Astrocyte of the cerebellum (primary cell): ENCODE data around the gene PPP1R9B.

Source experiments
- DNase-seq: peaks from one replicate; pipeline ENCODE4 v3.0.0-alpha.2; 2011; ENCODE audit warnings: low read depth
- H3K4me3 ChIP-seq: 2 replicates; pipeline ENCODE4 v1.5.1; 2011; ENCODE audit warnings: mild to moderate bottlenecking, low read depth, low read length, moderate library complexity
- CTCF ChIP-seq: IDR thresholded peaks from 2 replicates; pipeline ENCODE4 v1.5.1; 2012; ENCODE audit warnings: low read length, low read depth, moderate library complexity, mild to moderate bottlenecking; ENCODE audit errors: missing control alignments
- in situ Hi-C: cut with HindIII; loops from 2 replicates; pipeline ENCODE4 v1.10.0; 2017; ENCODE audit warnings: low sequenced_read_pairs

PPP1R9B gene

GRCh38 chr17:50155115-50155819 lies 4.8 kb upstream of the PPP1R9B start:
- TF ChIP-seq CTCF: no peak
- DNase-seq: no peak
- in situ Hi-C loops: no loop called here
- no peak overlapping the region for H3K4me3 ChIP-seq

- in situ Hi-C loops: no loop called here
- DNase-seq: no peak
- no peak overlapping the region for H3K4me3 ChIP-seq
- no peak for TF ChIP-seq CTCF
Observed at GRCh38 chr17:50154604-50155003, 4.1 kb upstream of the PPP1R9B start.

- no peak for DNase-seq
- H3K4me3 ChIP-seq: no peak overlapping the region
- no peak for TF ChIP-seq CTCF
- in situ Hi-C loops: no loop called here
Observed at GRCh38 chr17:50153650-50154575, 3.4 kb upstream of the PPP1R9B start.

- no peak for TF ChIP-seq CTCF
- peak overlapping the region; percentile 78 for H3K4me3 ChIP-seq
- in situ Hi-C loops: no loop called here
- DNase-seq: no peak
Observed at GRCh38 chr17:50152736-50153135, 2.3 kb upstream of the PPP1R9B start.

GRCh38 chr17:50151937-50152547 lies 1.6 kb upstream of the PPP1R9B start:
- peak; percentile 63 for DNase-seq
- in situ Hi-C loops: no loop called here
- no peak for TF ChIP-seq CTCF
- peak overlapping the region; percentile 78 for H3K4me3 ChIP-seq

- peak; percentile 54 for TF ChIP-seq CTCF
- peak; percentile 81 for DNase-seq
- in situ Hi-C loops: no loop called here
- H3K4me3 ChIP-seq: peak overlapping the region; percentile 78
Observed at GRCh38 chr17:50151041-50151936, 812 bp upstream of the PPP1R9B start.
